Cerebellar cortex (tissue), 1 donor: ENCODE data around the gene PIGA.
"Not testable (repeated sequence)": the region's sequence is repeated elsewhere in the genome, so short reads cannot be mapped to it uniquely, and the experiment has no call there.

Experiments
- DNase-seq: peaks from one replicate; pipeline ENCODE4 v3.0.0-alpha.2; 2015; ENCODE audit warnings: low spot score

The PIGA gene

GRCh38 chrX:15320297-15320696, 15.0 kb downstream of the PIGA start:
- no peak for DNase-seq

GRCh38 chrX:15319075-15319474, 16.2 kb downstream of the PIGA start:
- no peak for DNase-seq

DNA sequence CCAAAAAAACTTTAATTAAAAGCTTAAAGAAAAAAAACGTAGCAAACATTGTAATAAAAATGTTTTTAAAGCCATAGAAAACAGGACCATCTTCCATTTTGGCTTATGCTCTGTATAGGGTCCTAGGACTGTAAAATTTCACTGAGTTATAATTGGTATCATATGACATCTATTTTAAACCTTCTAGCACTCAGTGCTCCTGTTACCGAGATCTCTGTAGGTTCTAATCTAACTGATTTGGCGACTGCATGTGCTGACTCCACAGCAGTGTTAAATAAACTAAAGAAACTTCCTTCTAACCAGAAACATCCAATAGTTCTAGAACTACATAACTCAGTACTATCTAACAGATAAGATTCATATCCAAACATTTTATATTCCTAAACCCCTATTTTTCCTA, 19.8 kb downstream of the PIGA start, which contains the start of gene ASB11:
Gene ASB11 (minus strand): TSS at position 132 of the 400 bp plus-strand sequence. CDS start 35 bp downstream, at position 97.
- no peak for DNase-seq

DNA sequence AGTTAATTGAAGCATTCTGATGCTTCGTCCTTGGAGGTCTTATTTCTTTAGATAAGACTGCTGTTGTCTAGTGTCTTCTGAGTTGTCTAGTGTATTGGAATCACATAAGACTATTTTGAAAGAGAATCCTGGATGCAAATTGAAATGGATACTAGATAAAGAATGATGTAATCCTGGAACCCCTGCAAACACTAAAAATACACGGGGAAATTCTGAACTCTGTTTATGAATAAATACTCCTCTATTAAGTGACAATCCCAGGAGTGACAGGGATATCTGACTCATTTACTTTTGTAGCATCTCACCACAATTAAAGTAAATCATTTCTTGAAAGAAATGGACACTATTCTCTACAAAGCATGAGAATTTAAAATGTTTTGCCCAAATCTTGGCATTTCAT, 20.9 kb downstream of the PIGA start:
- DNase-seq = no peak

GRCh38 chrX:15311119-15311518, 24.2 kb downstream of the PIGA start:
- no peak for DNase-seq

GRCh38 chrX:15310117-15310516, 25.2 kb downstream of the PIGA start:
- peak; percentile 7 for DNase-seq

DNA sequence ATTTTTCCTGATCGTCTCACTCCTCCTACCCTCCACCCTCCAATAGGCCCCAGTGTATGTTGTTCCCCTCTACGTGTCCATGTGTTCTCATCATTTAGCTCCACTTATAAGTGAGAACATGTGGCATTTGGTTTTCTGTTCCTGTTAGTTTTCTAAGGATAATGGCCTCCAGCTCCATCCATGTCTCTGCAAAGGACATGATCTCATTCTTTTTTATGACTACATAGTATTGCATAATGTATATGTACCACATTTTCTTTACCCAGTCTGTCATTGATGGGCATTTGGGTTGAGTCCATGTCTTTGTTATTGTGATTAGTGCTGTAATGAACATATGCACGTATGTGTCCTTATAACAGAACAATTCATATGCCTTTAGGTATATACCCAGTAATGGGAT, 29.4 kb downstream of the PIGA start:
- not testable (repeated sequence) for DNase-seq

GRCh38 chrX:15301924-15302323, 33.4 kb downstream of the PIGA start:
- no peak for DNase-seq

GRCh38 chrX:15299941-15300851, 35.1 kb downstream of the PIGA start:
- peak; percentile 33 for DNase-seq

- DNase-seq = no peak
Measured at GRCh38 chrX:15298780-15299179, 36.5 kb downstream of the PIGA start.

- no peak for DNase-seq
Measured at GRCh38 chrX:15298201-15298600, 37.1 kb downstream of the PIGA start.

DNA sequence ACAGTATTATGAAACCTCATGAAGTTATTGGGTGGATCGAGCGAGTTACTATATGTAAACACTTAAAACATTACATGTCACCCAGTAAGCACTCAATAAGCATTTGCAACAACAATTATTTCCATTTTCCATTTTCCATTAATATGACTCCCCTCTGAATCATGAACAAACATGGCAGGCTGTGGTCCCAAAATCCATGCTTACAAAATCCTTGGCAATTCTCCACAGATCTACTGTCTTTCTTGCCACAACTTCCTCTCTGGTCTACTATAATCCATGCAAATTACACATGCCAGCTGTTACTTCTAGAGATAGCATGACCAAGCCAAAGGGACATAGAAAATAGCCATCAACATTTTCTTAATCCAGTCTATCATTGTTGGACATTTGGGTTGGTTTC, 41.9 kb downstream of the PIGA start:
- no peak for DNase-seq

GRCh38 chrX:15292861-15293260, 42.5 kb downstream of the PIGA start:
- DNase-seq = no peak

- DNase-seq = no peak
Measured at GRCh38 chrX:15277604-15278003, 57.7 kb downstream of the PIGA start.

DNA sequence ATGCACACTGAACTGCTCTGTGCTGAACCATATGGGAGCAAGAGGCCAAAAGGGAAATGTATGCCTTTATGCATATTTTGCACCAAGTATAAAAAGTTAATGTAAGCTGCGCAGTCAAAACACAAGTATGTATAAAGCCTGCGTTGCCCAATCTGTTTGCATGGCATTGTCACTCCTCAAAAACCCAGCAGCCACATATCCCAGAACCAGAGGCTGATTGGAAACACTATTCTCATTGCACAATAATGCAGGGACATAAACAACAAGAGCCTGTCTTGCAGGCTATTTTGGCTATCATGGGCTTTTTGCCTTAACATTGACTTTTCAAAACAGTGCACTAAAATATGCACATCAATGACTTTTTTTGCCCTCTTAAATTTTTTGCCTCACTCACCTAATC, 60.4 kb downstream of the PIGA start:
- no peak for DNase-seq

DNA sequence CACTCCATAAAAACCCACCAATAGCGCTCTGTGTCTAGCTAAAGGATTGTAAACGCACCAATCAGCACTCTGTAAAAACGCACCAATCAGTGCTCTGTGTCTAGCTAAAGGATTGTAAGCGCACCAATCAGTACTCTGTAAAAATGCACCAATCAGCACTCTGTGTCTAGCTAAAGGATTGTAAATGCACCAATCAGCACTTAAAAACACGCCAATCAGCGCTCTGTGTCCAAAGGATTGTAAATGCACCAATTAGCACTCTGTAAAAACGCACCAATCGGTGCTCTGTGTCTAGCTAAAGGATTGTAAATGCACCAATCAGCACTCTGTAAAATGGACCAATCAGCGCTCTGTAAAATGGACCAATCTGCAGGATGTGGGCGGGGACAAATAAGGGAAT, 62.0 kb downstream of the PIGA start:
- DNase-seq = not testable (repeated sequence)

GRCh38 chrX:15271757-15272156, 63.6 kb downstream of the PIGA start:
- no peak for DNase-seq

DNA sequence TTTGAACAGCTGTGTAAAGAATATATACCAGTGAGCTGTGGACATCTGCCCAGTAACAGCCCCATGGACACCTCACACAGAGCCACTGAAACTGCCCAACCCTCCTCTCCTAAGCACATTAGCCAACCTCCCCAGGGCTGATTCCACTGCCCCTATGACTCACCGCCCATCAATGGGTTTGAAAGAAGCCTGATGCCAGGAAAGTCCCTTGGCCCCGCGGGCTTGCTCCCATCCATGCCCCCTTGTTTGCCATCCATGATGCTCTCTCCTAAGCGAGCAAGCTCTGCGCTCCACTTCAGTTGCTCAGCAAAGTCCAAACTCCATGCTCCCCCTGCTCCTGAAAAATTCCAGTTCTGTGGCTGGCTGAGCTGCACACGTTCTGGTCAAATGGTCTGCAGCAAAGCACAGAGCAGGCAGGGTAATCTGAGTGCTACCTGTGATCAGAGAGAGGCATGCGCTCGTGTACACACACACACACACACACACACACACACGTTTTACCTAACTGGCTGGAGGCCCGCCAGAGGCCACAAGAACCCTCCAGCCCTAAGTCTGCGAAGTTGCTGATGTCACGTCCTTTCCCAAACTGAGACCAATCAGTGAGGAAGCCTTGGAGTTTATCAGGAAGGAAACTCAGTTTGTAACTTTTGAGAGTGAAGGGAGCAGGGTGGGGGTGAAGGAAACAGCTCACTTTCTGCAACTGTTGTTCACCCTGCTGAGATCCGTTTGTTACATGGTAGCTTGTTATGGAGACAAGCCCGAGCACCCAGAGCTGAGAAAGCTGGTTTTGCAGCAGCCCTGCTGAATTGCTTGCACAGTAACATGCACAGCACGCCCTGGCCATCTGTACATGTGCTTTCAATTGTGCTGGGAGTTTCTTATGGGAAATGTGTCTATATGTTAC, 65.5 kb downstream of the PIGA start, which contains the start of gene ASB9:
Gene ASB9 (minus strand): TSS at position 466 of the 904 bp plus-strand sequence. CDS start 209 bp downstream, at position 257.
- no peak for DNase-seq
